Measurements from ENCODE around the gene MBD4.

The MBD4 gene

GRCh38 chr3:129432671-129433070 is 7.1 kb downstream of the MBD4 start:
- no peak for DNase-seq (ENCODE audit: extremely low read depth, low read depth)
- TF ChIP-seq, protein P1, sequence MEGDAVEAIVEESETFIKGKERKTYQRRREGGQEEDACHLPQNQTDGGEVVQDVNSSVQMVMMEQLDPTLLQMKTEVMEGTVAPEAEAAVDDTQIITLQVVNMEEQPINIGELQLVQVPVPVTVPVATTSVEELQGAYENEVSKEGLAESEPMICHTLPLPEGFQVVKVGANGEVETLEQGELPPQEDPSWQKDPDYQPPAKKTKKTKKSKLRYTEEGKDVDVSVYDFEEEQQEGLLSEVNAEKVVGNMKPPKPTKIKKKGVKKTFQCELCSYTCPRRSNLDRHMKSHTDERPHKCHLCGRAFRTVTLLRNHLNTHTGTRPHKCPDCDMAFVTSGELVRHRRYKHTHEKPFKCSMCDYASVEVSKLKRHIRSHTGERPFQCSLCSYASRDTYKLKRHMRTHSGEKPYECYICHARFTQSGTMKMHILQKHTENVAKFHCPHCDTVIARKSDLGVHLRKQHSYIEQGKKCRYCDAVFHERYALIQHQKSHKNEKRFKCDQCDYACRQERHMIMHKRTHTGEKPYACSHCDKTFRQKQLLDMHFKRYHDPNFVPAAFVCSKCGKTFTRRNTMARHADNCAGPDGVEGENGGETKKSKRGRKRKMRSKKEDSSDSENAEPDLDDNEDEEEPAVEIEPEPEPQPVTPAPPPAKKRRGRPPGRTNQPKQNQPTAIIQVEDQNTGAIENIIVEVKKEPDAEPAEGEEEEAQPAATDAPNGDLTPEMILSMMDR (IDR thresholded peaks at IDR 0.05; ENCODE audit: low read depth, low read length, missing control alignments): no peak
- no peak overlapping the region for H3K4me3 ChIP-seq (replicated peaks; ENCODE audit: low read depth, low read length)

DNA sequence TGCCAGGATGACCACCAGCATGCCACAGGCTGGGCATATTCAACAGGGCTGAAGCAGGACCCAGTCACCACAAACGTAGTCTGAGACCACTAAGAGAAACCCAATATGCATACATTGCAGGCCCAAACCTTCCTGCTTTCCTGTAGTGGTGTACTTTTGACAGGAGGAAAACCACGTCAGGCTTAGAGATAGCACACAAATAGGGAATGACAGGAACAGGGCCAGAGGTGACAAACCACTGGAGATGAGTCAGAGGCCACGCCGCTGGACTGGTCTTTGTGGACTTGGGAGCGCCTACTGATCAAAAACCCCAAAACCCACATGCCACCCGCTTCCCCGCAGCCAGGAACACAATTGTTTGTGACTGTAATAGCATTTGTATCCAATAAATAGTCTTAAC is 7.7 kb downstream of the MBD4 start:
- TF ChIP-seq, protein P1 (IDR thresholded peaks at IDR 0.05; ENCODE audit: low read depth, low read length, missing control alignments): no peak
- DNase-seq (ENCODE audit: extremely low read depth, low read depth): no peak
- H3K4me3 ChIP-seq (replicated peaks; ENCODE audit: low read depth, low read length): no peak overlapping the region

DNA sequence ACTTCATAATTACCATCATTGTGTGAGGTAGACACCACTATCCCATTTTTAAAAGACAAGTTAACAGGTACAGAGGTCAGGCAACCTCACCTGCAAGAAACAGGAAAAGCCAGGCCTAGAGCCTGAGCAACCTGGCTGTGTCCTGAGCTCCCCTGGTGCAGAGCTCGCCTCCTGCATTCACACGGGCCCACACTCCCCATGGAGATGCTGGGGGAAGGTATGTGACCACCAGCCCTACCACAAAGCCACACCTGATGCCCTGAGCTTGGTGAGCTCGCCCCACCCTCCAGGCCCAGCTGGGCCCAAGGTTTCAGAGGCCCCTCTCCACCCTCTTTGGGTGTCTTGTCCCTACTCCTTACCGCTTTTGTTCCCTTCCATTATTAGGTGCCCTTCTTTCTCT is 10.1 kb downstream of the MBD4 start:
- no peak overlapping the region for H3K4me3 ChIP-seq (replicated peaks; ENCODE audit: low read depth, low read length)
- no peak for DNase-seq (ENCODE audit: extremely low read depth, low read depth)
- TF ChIP-seq, protein P1 (IDR thresholded peaks at IDR 0.05; ENCODE audit: low read depth, low read length, missing control alignments): no peak

DNA sequence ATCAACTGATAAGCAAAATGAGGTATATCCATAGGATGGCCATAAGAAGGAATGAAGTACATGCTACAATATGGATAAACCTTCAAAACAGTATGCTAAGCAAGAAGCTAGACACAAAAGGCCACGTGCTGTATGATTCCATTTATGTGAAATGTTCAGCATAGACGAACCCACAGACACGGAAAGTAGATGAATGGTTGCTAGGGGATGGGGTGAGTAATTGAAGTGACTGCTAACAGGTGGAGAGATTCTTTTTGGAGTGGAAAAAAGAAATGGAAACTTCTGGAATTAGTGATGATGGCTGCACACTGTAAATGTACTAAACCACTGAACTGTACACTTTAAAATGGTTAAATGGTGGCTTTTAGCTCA is 10.7 kb downstream of the MBD4 start:
- TF ChIP-seq, protein P1 (IDR thresholded peaks at IDR 0.05; ENCODE audit: low read depth, low read length, missing control alignments): no peak
- H3K4me3 ChIP-seq (replicated peaks; ENCODE audit: low read depth, low read length): no peak overlapping the region
- no peak for DNase-seq (ENCODE audit: extremely low read depth, low read depth)

- TF ChIP-seq, protein P1 (IDR thresholded peaks at IDR 0.05; ENCODE audit: low read depth, low read length, missing control alignments): no peak
- DNase-seq (ENCODE audit: extremely low read depth, low read depth): peak; percentile 72
- H3K4me3 ChIP-seq (replicated peaks; ENCODE audit: low read depth, low read length): peak within 1 kb of the TSS; percentile 44
These were observed 11.2 kb downstream of the MBD4 start, which contains the start of gene EFCAB12 for GRCh38 chr3:129428376-129429079. TSS of gene EFCAB12 (minus strand) at chr3:129428636. CDS start at chr3:129428488, 148 bp downstream.

DNA sequence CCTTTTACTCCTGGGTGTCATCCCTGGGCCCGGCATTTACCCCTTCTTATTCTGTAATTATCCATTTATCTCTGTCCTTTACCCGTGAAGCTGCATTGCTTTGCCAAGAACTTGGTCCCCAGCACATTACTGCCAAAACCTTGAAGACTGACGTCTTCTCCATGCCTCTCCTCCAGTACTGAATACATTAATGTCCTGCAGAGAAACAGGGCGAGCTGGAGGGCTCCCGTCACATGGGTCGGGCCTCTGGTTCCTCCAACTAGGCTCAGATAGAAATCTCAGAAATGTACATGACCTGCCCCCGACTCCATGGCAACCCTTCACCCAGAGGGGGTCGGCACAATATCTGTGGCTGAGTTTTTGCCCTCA is 11.8 kb downstream of the MBD4 start:
- H3K4me3 ChIP-seq (replicated peaks; ENCODE audit: low read depth, low read length): peak overlapping the region; percentile 44
- TF ChIP-seq, protein P1 (IDR thresholded peaks at IDR 0.05; ENCODE audit: low read depth, low read length, missing control alignments): no peak
- DNase-seq (ENCODE audit: extremely low read depth, low read depth): no peak

DNA sequence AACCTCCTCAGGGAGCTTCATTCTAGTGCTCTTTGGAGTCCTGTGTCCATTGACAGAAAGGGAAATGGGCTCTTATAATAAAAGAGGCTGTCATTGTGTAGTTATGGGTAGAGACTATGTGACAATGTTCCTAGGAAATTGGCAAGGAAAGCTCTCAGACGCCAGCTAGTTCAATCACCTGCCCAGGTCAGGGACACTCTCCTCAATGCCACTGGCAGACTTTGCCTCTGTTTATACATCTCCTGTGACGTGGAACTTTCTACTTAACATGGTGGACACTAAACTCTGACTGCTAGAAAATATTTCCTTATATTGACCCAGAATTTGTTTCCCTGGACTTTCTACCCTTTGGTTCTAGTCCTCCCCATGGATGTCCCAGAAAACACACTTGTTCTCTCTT is 14.1 kb downstream of the MBD4 start:
- no peak overlapping the region for H3K4me3 ChIP-seq (replicated peaks; ENCODE audit: low read depth, low read length)
- DNase-seq (ENCODE audit: extremely low read depth, low read depth): no peak
- TF ChIP-seq, protein P1 (IDR thresholded peaks at IDR 0.05; ENCODE audit: low read depth, low read length, missing control alignments): no peak
